Endothelial cell of umbilical vein (primary cell): ENCODE data around the gene TOMM34. TPM values are rescaled to one million over a fixed set of nuclear protein-coding genes. Genes with fewer than 3 reads are reported as not detected.

Source experiments
- BruUV-seq: library from RNA; stranded (reverse); fragments of 400-500 nt; replicated peaks from 2 replicates; lab custom pipeline; 2021; lab: Mats Ljungman, UMichigan
- CTCF ChIA-PET: fragments of 300-600, 350-600 bp; sonication (Branson Sonifier 250); formaldehyde crosslinking; loops from one replicate; lab custom pipeline; 2021; ENCODE audit warnings: antibody characterized with exemption, inconsistent platforms; lab: Charles Lee
- POLR2A ChIA-PET: fragments of 300-600, 350-600 bp; sonication (Branson Sonifier 250); formaldehyde crosslinking; loops from one replicate; lab custom pipeline; 2021; ENCODE audit warnings: antibody characterized with exemption, inconsistent platforms; lab: Charles Lee
- DNase-seq: peaks from one replicate; pipeline ENCODE4 v3.0.0-alpha.2; 2011; ENCODE audit warnings: low read depth, low spot score
- FAIRE-seq: peaks from 2 replicates; lab custom pipeline; 2011; peaks lifted over from hg19 to GRCh38; lab: Jason Lieb, UNC
- H2AFZ ChIP-seq: 2 replicates; pipeline ENCODE4 v1.6.0; 2012; ENCODE audit warnings: low read depth, low read length, control low read depth, inconsistent platforms
- H3K27ac ChIP-seq: 2 replicates; pipeline ENCODE4 v1.5.1; 2011; ENCODE audit warnings: low read depth, mild to moderate bottlenecking, control low read depth, low read length, moderate library complexity; ENCODE audit not compliant: insufficient read depth
- H3K27me3 ChIP-seq, 2 experiments: 2 replicates each; pipeline versions ENCODE4 v1.6.0 to v1.6.1; 2011; ENCODE audit warnings: low read length in 2 of 2, mixed read lengths in 1 of 2; ENCODE audit not compliant: control insufficient read depth in 2 of 2, insufficient read depth in 2 of 2
- H3K36me3 ChIP-seq, 2 experiments: 2 replicates in 1 of 2; 3 replicates in 1 of 2; pipeline ENCODE4 v1.5.1; 2011; ENCODE audit warnings: low read length in 2 of 2, mild to moderate bottlenecking in 1 of 2, moderate library complexity in 1 of 2; ENCODE audit not compliant: control insufficient read depth in 2 of 2, insufficient read depth in 2 of 2; ENCODE audit errors: extremely low read depth in 1 of 2
- H3K4me1 ChIP-seq: 3 replicates; pipeline ENCODE4 v1.5.1; 2011; ENCODE audit warnings: mild to moderate bottlenecking, low read length; ENCODE audit not compliant: control insufficient read depth, insufficient read depth; ENCODE audit errors: extremely low read depth
- H3K4me2 ChIP-seq: 2 replicates; pipeline ENCODE4 v1.6.1; 2011; ENCODE audit warnings: low read length, control low read depth, mixed read lengths; ENCODE audit not compliant: insufficient read depth
- H3K4me3 ChIP-seq, 3 experiments: fragments of 200-600 bp in 1 of 3; sonication (generic), shearing (Covaris generic) in 1 of 3; replicated peaks in 1 of 3; 2 replicates each; pipeline ENCODE4 v1.5.1; 2011 to 2016; ENCODE audit warnings: control low read depth in 3 of 3, low read length in 3 of 3, mild to moderate bottlenecking in 2 of 3, inconsistent platforms in 1 of 3, low read depth in 1 of 3, moderate library complexity in 1 of 3; ENCODE audit not compliant: insufficient read depth in 1 of 3
- H3K79me2 ChIP-seq: 2 replicates; pipeline ENCODE4 v1.6.0; 2012; ENCODE audit warnings: low read length, inconsistent platforms; ENCODE audit not compliant: control insufficient read depth, insufficient read depth
- H3K9ac ChIP-seq: replicated peaks from 2 replicates; pipeline ENCODE3; 2011; ENCODE audit warnings: low read length, control low read depth; ENCODE audit not compliant: insufficient read depth; ENCODE audit errors: extremely low read depth
- H3K9me1 ChIP-seq: replicated peaks from 3 replicates; pipeline ENCODE4 v1.6.0; 2011; ENCODE audit warnings: mild to moderate bottlenecking, low read length; ENCODE audit not compliant: control insufficient read depth, insufficient read depth; ENCODE audit errors: extremely low read depth
- H3K9me3 ChIP-seq: replicated peaks from 2 replicates; pipeline ENCODE4 v1.5.1; 2012; ENCODE audit warnings: low read length, inconsistent platforms; ENCODE audit not compliant: control insufficient read depth, insufficient read depth
- H4K20me1 ChIP-seq: replicated peaks from 2 replicates; pipeline ENCODE3; 2011; ENCODE audit warnings: mild to moderate bottlenecking, low read length; ENCODE audit not compliant: control insufficient read depth, insufficient read depth; ENCODE audit errors: extremely low read depth
- EZH2 ChIP-seq: IDR thresholded peaks from 2 replicates; pipeline ENCODE4 v1.6.1; 2012; ENCODE audit warnings: borderline replicate concordance, low read depth, mild to moderate bottlenecking, moderate library complexity, low read length, inconsistent platforms; ENCODE audit not compliant: severe bottlenecking
- FOS ChIP-seq: IDR thresholded peaks from 2 replicates; pipeline ENCODE4 v1.6.1; 2011; ENCODE audit warnings: mild to moderate bottlenecking, low read length, moderate library complexity, borderline replicate concordance; ENCODE audit not compliant: insufficient read depth
- GATA2 ChIP-seq: IDR thresholded peaks from 2 replicates; pipeline ENCODE4 v1.7.0; 2011; ENCODE audit warnings: low read depth, mild to moderate bottlenecking, moderate library complexity, mixed read lengths, low read length; ENCODE audit not compliant: insufficient read length, insufficient read depth
- JUN ChIP-seq: IDR thresholded peaks from 2 replicates; pipeline ENCODE4 v1.6.1; 2011; ENCODE audit warnings: borderline replicate concordance, low read depth; ENCODE audit not compliant: insufficient read length, insufficient read depth
- MYC ChIP-seq: IDR thresholded peaks from one replicate; pipeline ENCODE4 v1.6.1; 2011; ENCODE audit warnings: mild to moderate bottlenecking, low read depth, low read length
- POLR2A ChIP-seq: IDR thresholded peaks from 2 replicates; pipeline ENCODE4 v1.6.1; 2012; ENCODE audit warnings: low read depth, mild to moderate bottlenecking, control low read depth, low read length
- POLR2AphosphoS5 ChIP-seq: IDR thresholded peaks from 2 replicates; pipeline ENCODE4 v1.6.1; 2012; ENCODE audit warnings: low read depth, mild to moderate bottlenecking, control low read depth, low read length, moderate library complexity; ENCODE audit not compliant: insufficient read depth
- dilution Hi-C: fragments of 300-500 bp; cut with MboI; formaldehyde crosslinking; loops from one replicate; pipeline ENCODE4 v1.15.0; 2019; ENCODE audit warnings: low sequenced_read_pairs; ENCODE audit not compliant: extremely low pct_ligation_motif_present
- intact Hi-C: fragments of 100-400 bp; cut with micrococcal nuclease; formaldehyde crosslinking; loops from one replicate; pipeline ENCODE4 v1.10.0; 2022
- polyA plus RNA-seq, 4 experiments: library from polyadenylated mRNA; depleted of rRNA in 3 of 4; stranded (reverse) in 3 of 4; unstranded in 1 of 4; fragments of >200 nt; gene quantifications; 2 replicates each; pipeline versions ENCODE4 v1.2.1 to v1.2.3, GENCODE V29; 2011 to 2012; ENCODE audit warnings: missing spikeins in 1 of 4
- total RNA-seq: library from RNA; stranded (reverse); gene quantifications from 2 replicates; pipeline ENCODE4 v1.2.3, GENCODE V29; 2021
- TF ChIP-seq, protein P1 (sequence below), 2 donors: IDR thresholded peaks; 1 replicate in 1 of 2; 2 replicates in 1 of 2; pipeline ENCODE4 v1.5.1; 2011; ENCODE audit warnings: low read length in 2 of 2, mild to moderate bottlenecking in 2 of 2, moderate library complexity in 2 of 2, control low read depth in 1 of 2, inconsistent platforms in 1 of 2, low read depth in 1 of 2; ENCODE audit not compliant: insufficient read depth in 1 of 2; ENCODE audit errors: extremely low read depth in 1 of 2
- TF ChIP-seq, protein P2 (sequence below): IDR thresholded peaks from 2 replicates; pipeline ENCODE4 v1.6.1; 2011; ENCODE audit not compliant: insufficient read depth, insufficient read length

TOMM34 gene
- total and polyA plus RNA-seq, 2 donors (not counting 3 experiments of a cell fraction or from before 2014, with no cell fraction given), result 36.3 to 44.2 TPM

- no peak overlapping the region for H3K9ac ChIP-seq
- DNase-seq (no peak), FAIRE-seq (no peak)
- H3K79me2 ChIP-seq, result no peaks in the 10 kb centered on the region
- H2AFZ ChIP-seq, result no peak overlapping the region
- no peaks in the 10 kb centered on the region for H4K20me1 ChIP-seq
- ChIA-PET POLR2A (interaction anchor here (0.7 kb wide), 1 partner anchor 32 kb away, joined by 6 read pairs; no protein-coding TSS in a partner anchor), CTCF (interaction anchor here (2.0 kb wide), 1 partner anchor 21 kb away, joined by 4 read pairs; no protein-coding TSS in a partner anchor)
- H3K27me3 ChIP-seq, result no peaks in the 10 kb centered on the region
- no peak overlapping the region for H3K4me3 ChIP-seq
- TF ChIP-seq MYC (no peak), EZH2 (no peak), JUN (no peak), POLR2A (no peak), FOS (no peak), POLR2AphosphoS5 (no peak), GATA2 (no peak)
- TF ChIP-seq, protein P1, sequence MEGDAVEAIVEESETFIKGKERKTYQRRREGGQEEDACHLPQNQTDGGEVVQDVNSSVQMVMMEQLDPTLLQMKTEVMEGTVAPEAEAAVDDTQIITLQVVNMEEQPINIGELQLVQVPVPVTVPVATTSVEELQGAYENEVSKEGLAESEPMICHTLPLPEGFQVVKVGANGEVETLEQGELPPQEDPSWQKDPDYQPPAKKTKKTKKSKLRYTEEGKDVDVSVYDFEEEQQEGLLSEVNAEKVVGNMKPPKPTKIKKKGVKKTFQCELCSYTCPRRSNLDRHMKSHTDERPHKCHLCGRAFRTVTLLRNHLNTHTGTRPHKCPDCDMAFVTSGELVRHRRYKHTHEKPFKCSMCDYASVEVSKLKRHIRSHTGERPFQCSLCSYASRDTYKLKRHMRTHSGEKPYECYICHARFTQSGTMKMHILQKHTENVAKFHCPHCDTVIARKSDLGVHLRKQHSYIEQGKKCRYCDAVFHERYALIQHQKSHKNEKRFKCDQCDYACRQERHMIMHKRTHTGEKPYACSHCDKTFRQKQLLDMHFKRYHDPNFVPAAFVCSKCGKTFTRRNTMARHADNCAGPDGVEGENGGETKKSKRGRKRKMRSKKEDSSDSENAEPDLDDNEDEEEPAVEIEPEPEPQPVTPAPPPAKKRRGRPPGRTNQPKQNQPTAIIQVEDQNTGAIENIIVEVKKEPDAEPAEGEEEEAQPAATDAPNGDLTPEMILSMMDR (IDR thresholded peaks at IDR 0.05; ENCODE audit: extremely low read depth in 1 of 2, insufficient read depth in 1 of 2, low read depth in 1 of 2, low read length in 2 of 2), result no peak
- TF ChIP-seq, protein P2, sequence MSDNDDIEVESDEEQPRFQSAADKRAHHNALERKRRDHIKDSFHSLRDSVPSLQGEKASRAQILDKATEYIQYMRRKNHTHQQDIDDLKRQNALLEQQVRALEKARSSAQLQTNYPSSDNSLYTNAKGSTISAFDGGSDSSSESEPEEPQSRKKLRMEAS, result no peak
- dilution Hi-C loops, result no loop called here
- no peak overlapping the region for H3K4me2 ChIP-seq
- BruUV-seq, result no TSS peak
- intact Hi-C loops, result no loop called here
- no peaks in the 10 kb centered on the region for H3K36me3 ChIP-seq
- H3K9me3 ChIP-seq, result no peaks in the 10 kb centered on the region
- no peak overlapping the region for H3K27ac ChIP-seq
- H3K4me1 ChIP-seq, result no peaks in the 10 kb centered on the region
- no peaks in the 10 kb centered on the region for H3K9me1 ChIP-seq
Measured at GRCh38 chr20:44924541-44924940, 35.7 kb downstream of the TOMM34 start.
